Colonic mucosa (tissue), 4 donors: ENCODE measurements around the gene VWA3A. TPM values are rescaled to one million over a fixed set of nuclear protein-coding genes. Genes with fewer than 3 reads are reported as not detected.
A peak's percentile ranks its signal among the peaks of the same experiment; 100 is the strongest.

ENCODE experiments used
- DNase-seq: peaks from one replicate; pipeline ENCODE4 v3.0.0-alpha.2; 2020
- H3K27ac ChIP-seq: fragments of 200-600 bp; one replicate; pipeline ENCODE4 v1.8.0; 2021
- H3K27me3 ChIP-seq: fragments of 200-600 bp; one replicate; pipeline ENCODE4 v1.8.0; 2021
- H3K36me3 ChIP-seq: fragments of 200-600 bp; one replicate; pipeline ENCODE4 v1.8.0; 2021
- H3K4me1 ChIP-seq: fragments of 200-600 bp; one replicate; pipeline ENCODE4 v1.8.0; 2021; ENCODE audit warnings: mild to moderate bottlenecking
- H3K4me3 ChIP-seq: fragments of 200-600 bp; one replicate; pipeline ENCODE4 v1.8.0; 2021
- H3K9ac ChIP-seq, 2 donors: one replicate each; pipeline ENCODE4 v1.7.0; 2013; ENCODE audit warnings: control low read depth in 2 of 2, low read depth in 2 of 2, low read length in 2 of 2
- H3K9me3 ChIP-seq: fragments of 200-600 bp; one replicate; pipeline ENCODE4 v1.8.0; 2021
- intact Hi-C: fragments of 100-400 bp; cut with DNase I; formaldehyde crosslinking; loops from one replicate; pipeline ENCODE4 v1.14.1; 2022
- total RNA-seq, 2 donors: library from RNA; stranded (reverse); fragmentation: NEBNext Ultra II Directional in 1 of 2; extraction: Animal tissue kit (Norgen Biotek cat#: 25700) in 1 of 2; gene quantifications; one replicate each; pipeline ENCODE4 v1.2.1, GENCODE V29; 2021
- TF ChIP-seq, protein P1 (sequence below): fragments of 200-600 bp; IDR thresholded peaks from one replicate; pipeline ENCODE4 v1.8.0; 2022; ENCODE audit warnings: antibody characterized with exemption, mild to moderate bottlenecking
- donor health status: healthy.
- donor health status: DM: no; HTN: no; CAD: no.
- donor health status: DM: no; HTN: no; CAD: no.

The VWA3A gene
- total RNA-seq, 2 donors from 2014 or later: not detected

DNA sequence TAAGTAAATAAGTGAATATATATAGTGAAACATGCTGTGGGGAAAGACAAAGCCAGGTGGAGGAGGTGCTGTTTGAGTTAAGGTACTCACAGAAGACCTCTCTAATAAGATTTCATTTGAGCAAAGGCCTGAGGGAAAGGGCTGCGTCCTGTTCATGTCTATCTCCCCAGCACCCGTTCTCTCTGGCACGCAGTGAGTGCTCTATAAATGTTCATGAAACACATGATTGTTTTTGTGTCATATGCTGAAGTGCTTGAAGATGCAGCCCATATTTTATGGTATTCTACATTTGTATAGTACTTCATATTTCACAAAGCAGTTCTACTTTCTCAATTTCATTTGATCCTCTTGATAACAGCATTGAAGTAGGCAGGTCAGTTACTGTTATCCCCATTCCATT is 990 bp downstream of the VWA3A start:
- TF ChIP-seq, protein P1, sequence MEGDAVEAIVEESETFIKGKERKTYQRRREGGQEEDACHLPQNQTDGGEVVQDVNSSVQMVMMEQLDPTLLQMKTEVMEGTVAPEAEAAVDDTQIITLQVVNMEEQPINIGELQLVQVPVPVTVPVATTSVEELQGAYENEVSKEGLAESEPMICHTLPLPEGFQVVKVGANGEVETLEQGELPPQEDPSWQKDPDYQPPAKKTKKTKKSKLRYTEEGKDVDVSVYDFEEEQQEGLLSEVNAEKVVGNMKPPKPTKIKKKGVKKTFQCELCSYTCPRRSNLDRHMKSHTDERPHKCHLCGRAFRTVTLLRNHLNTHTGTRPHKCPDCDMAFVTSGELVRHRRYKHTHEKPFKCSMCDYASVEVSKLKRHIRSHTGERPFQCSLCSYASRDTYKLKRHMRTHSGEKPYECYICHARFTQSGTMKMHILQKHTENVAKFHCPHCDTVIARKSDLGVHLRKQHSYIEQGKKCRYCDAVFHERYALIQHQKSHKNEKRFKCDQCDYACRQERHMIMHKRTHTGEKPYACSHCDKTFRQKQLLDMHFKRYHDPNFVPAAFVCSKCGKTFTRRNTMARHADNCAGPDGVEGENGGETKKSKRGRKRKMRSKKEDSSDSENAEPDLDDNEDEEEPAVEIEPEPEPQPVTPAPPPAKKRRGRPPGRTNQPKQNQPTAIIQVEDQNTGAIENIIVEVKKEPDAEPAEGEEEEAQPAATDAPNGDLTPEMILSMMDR: no peak
- Histone ChIP-seq H3K9ac (no peak overlapping the region), H3K9me3 (no peaks in the 10 kb centered on the region), H3K4me1 (no peaks in the 10 kb centered on the region), H3K27me3 (no peaks in the 10 kb centered on the region), H3K4me3 (no peak overlapping the region), H3K36me3 (no peaks in the 10 kb centered on the region), H3K27ac (no peak overlapping the region)
- intact Hi-C loops: no loop called here
- no peak for DNase-seq

DNA sequence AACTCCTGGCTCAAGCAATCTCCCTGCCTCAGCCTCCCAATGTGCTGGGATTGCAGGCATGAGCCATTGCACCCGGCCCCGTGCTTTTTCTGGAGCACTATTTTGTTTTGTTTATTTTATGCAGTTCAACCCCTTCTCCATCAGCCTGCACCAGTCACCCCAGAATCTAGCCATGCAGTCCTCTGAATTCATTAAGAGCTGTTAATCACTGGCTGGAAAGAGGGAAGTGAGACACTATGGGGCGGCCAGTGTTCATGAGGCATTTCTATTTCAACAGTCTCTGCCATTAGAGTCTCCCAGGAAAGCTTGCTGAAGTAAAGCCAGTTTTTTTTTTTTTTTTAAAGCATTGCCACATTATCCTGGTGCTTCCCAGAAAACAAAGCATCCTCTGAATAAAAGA is 1.7 kb downstream of the VWA3A start:
- Histone ChIP-seq H3K4me3 (no peak overlapping the region), H3K9ac (no peak overlapping the region), H3K27ac (no peak overlapping the region), H3K4me1 (no peaks in the 10 kb centered on the region), H3K36me3 (no peaks in the 10 kb centered on the region), H3K9me3 (no peaks in the 10 kb centered on the region), H3K27me3 (no peaks in the 10 kb centered on the region)
- DNase-seq: no peak
- intact Hi-C loops: no loop called here
- TF ChIP-seq, protein P1: no peak

GRCh38 chr16:22098405-22099255 is 6.3 kb downstream of the VWA3A start:
- H3K27ac ChIP-seq: no peak overlapping the region
- no peaks in the 10 kb centered on the region for H3K27me3 ChIP-seq
- no peaks in the 10 kb centered on the region for H3K9me3 ChIP-seq
- intact Hi-C loops: loop anchor here (5.0 kb wide), 1 partner anchor 89 kb away; no protein-coding TSS in a partner anchor
- H3K4me1 ChIP-seq: no peaks in the 10 kb centered on the region
- H3K36me3 ChIP-seq: no peaks in the 10 kb centered on the region
- no peak for DNase-seq
- H3K9ac ChIP-seq: no peak overlapping the region
- no peak overlapping the region for H3K4me3 ChIP-seq
- TF ChIP-seq, protein P1: peak; percentile 43

DNA sequence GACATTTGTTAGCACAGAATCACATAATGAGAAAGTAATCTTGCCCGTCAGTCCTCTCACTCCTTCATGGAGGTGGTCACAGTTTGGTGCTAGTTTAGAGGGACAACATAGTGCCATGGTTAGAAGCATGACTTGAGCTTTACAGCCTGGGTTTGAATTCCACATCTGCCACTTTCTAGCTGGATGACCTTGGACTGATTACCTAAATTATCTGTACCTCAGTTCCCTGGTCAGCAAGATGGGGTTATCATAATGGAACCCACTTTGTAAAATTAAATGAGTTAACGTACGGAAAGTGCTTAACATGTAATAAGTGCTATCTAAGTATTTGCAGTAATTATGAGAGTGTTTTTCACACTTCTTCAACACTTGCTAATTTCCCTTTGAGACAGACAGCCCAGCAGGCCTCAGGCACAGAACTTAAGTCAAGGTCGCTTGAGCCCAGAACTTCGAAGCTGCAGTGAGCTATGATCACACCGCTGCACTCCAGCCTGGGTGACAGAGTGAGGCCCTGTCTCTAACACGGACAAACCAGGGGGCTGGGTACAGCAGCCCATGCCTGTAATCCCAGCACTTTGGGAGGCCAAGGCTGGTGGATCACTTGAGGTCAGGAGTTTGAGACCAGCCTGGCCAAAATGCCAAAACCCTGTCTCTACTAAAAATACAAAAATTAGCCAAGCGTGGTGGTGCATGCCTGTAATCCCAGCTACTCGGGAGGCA is 7.1 kb downstream of the VWA3A start:
- no peaks in the 10 kb centered on the region for H3K9me3 ChIP-seq
- DNase-seq: no peak
- no peaks in the 10 kb centered on the region for H3K27me3 ChIP-seq
- H3K36me3 ChIP-seq: no peaks in the 10 kb centered on the region
- H3K27ac ChIP-seq: no peak overlapping the region
- intact Hi-C loops: loop anchor here (5.0 kb wide), 1 partner anchor 88 kb away; no protein-coding TSS in a partner anchor
- H3K4me3 ChIP-seq: no peak overlapping the region
- H3K4me1 ChIP-seq: no peaks in the 10 kb centered on the region
- TF ChIP-seq, protein P1: no peak
- H3K9ac ChIP-seq: no peak overlapping the region

DNA sequence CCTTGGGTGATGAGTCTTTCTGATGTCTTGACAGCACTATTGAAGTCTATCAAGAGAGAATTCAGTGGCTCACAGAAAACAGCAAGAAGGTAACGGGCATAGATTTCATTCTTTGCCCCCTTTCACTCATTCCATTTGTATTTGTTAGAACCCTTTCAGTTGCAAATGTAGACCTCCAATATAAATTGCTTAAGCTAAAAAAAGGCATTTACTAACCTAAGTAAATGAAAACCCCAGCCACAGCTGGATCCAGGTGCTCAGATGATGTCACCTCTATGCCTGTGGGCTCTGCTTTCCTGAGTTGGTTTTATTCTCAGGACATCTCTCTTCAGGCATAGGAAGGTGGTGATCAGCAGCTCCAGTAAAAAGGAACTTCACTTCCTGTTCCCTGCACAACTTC is 11.1 kb downstream of the VWA3A start:
- TF ChIP-seq, protein P1: no peak
- intact Hi-C loops: no loop called here
- no peak overlapping the region for H3K27ac ChIP-seq
- H3K4me1 ChIP-seq: no peaks in the 10 kb centered on the region
- H3K9ac ChIP-seq: no peak overlapping the region
- no peak overlapping the region for H3K4me3 ChIP-seq
- no peaks in the 10 kb centered on the region for H3K36me3 ChIP-seq
- no peaks in the 10 kb centered on the region for H3K9me3 ChIP-seq
- no peak for DNase-seq
- no peaks in the 10 kb centered on the region for H3K27me3 ChIP-seq
